ENCODE measurements around the gene COPE.
A peak's percentile ranks its signal among the peaks of the same experiment; 100 is the strongest.

Gene COPE

GRCh38 chr19:18939922-18940768 lies 21.0 kb upstream of the COPE start:
- Histone ChIP-seq H3K79me1 (ENCODE audit: low read depth, low read length) (peaks cover 10% of the 10 kb centered on the region), H3K27ac (replicated peaks; ENCODE audit: low read length) (peak overlapping the region; percentile 70), H2BK15ac (ENCODE audit: low read length) (peak overlapping the region; percentile 99), H2BK5ac (ENCODE audit: low read length) (peak overlapping the region; percentile 93), H3K14ac (ENCODE audit: low read length) (peak overlapping the region; percentile 2), H3K9ac (ENCODE audit: low read depth, low read length, poor library complexity) (peak overlapping the region; percentile 92), H3K4me1 (ENCODE audit: control insufficient read depth in 2 of 2, insufficient read depth in 1 of 2, low read depth in 1 of 2, low read length in 2 of 2) (peaks cover 11 to 12% of the 10 kb centered on the region in 2 donors), H3K23ac (ENCODE audit: low read depth, low read length, poor library complexity) (no peak overlapping the region), H3K18ac (ENCODE audit: low read length) (peak overlapping the region; percentile 100), H3K4ac (ENCODE audit: low read length) (peak overlapping the region; percentile 86), H3K27me3 (ENCODE audit: control insufficient read depth in 3 of 3, insufficient read depth in 3 of 3, low read depth in 1 of 3, low read length in 3 of 3) (no peaks in the 10 kb centered on the region), H2AFZ (ENCODE audit: low read length) (peak overlapping the region; percentile 87), H4K8ac (ENCODE audit: low read depth, low read length) (no peak overlapping the region), H3K4me3 (ENCODE audit: low read length in 2 of 2) (peak overlapping the region; percentile 94 to 97), H3K4me2 (ENCODE audit: insufficient read depth, low read length, poor library complexity, severe bottlenecking) (peak overlapping the region; percentile 61), H3K9me3 (replicated peaks in 1 of 2; ENCODE audit: control insufficient read depth in 2 of 2, insufficient read depth in 1 of 2, low read depth in 1 of 2, low read length in 2 of 2) (no peaks in the 10 kb centered on the region), H2BK12ac (ENCODE audit: low read length) (no peak overlapping the region), H2AK5ac (ENCODE audit: low read depth, low read length) (peak overlapping the region; percentile 97), H3K36me3 (replicated peaks in 1 of 2; ENCODE audit: control insufficient read depth in 2 of 2, insufficient read depth in 2 of 2, low read length in 2 of 2) (peaks cover 10 to 36% of the 10 kb centered on the region in 2 donors), H2BK120ac (ENCODE audit: low read depth, low read length) (peak overlapping the region; percentile 44), H4K91ac (ENCODE audit: low read depth, low read length, poor library complexity) (no peak overlapping the region)
- DNase-seq (ENCODE audit: low spot score), result peak; percentile 80
- WGBS, 2 donors (ENCODE audit: extremely low coverage in 2 of 2, insufficient read length in 2 of 2, insufficient replicate concordance in 1 of 2), result no CpG with 5 or more reads among the region's 47 CpGs

- Histone ChIP-seq H3K23ac (ENCODE audit: low read depth, low read length, poor library complexity) (no peak overlapping the region), H3K4me3 (ENCODE audit: low read length in 2 of 2) (peak overlapping the region in 1 of 2 donors; percentile 97), H2BK12ac (ENCODE audit: low read length) (peak overlapping the region; percentile 94), H3K4ac (ENCODE audit: low read length) (no peak overlapping the region), H2AFZ (ENCODE audit: low read length) (no peak overlapping the region), H3K27me3 (ENCODE audit: control insufficient read depth in 3 of 3, insufficient read depth in 3 of 3, low read depth in 1 of 3, low read length in 3 of 3) (no peaks in the 10 kb centered on the region), H4K91ac (ENCODE audit: low read depth, low read length, poor library complexity) (peak overlapping the region; percentile 85), H3K36me3 (replicated peaks in 1 of 2; ENCODE audit: control insufficient read depth in 2 of 2, insufficient read depth in 2 of 2, low read length in 2 of 2) (peaks cover 14 to 45% of the 10 kb centered on the region in 2 donors), H3K27ac (replicated peaks; ENCODE audit: low read length) (peak overlapping the region; percentile 55), H3K79me1 (ENCODE audit: low read depth, low read length) (peaks cover 10% of the 10 kb centered on the region), H3K4me1 (ENCODE audit: control insufficient read depth in 2 of 2, insufficient read depth in 1 of 2, low read depth in 1 of 2, low read length in 2 of 2) (peaks cover 11 to 12% of the 10 kb centered on the region in 2 donors), H2BK5ac (ENCODE audit: low read length) (peak overlapping the region; percentile 93), H2BK15ac (ENCODE audit: low read length) (peak overlapping the region; percentile 60), H3K18ac (ENCODE audit: low read length) (peak overlapping the region; percentile 97), H3K9me3 (replicated peaks in 1 of 2; ENCODE audit: control insufficient read depth in 2 of 2, insufficient read depth in 1 of 2, low read depth in 1 of 2, low read length in 2 of 2) (no peaks in the 10 kb centered on the region), H3K4me2 (ENCODE audit: insufficient read depth, low read length, poor library complexity, severe bottlenecking) (peak overlapping the region; percentile 61), H3K14ac (ENCODE audit: low read length) (no peak overlapping the region), H2AK5ac (ENCODE audit: low read depth, low read length) (peak overlapping the region; percentile 100), H2BK120ac (ENCODE audit: low read depth, low read length) (peak overlapping the region; percentile 61), H4K8ac (ENCODE audit: low read depth, low read length) (no peak overlapping the region), H3K9ac (ENCODE audit: low read depth, low read length, poor library complexity) (no peak overlapping the region)
- DNase-seq (ENCODE audit: low spot score), result no peak
- WGBS, 2 donors (ENCODE audit: extremely low coverage in 2 of 2, insufficient read length in 2 of 2, insufficient replicate concordance in 1 of 2), result no CpG with 5 or more reads among the region's 3 CpGs
Measured at GRCh38 chr19:18939163-18939562, 20.0 kb upstream of the COPE start.

- H3K14ac ChIP-seq (ENCODE audit: low read length), result peak overlapping the region; percentile 25
- peak overlapping the region; percentile 65 for H3K4me2 ChIP-seq (ENCODE audit: insufficient read depth, low read length, poor library complexity, severe bottlenecking)
- no peak overlapping the region for H3K4me3 ChIP-seq (ENCODE audit: low read length in 2 of 2)
- H2BK120ac ChIP-seq (ENCODE audit: low read depth, low read length), result no peak overlapping the region
- H2BK5ac ChIP-seq (ENCODE audit: low read length), result peak overlapping the region; percentile 7
- no peaks in the 10 kb centered on the region for H3K9me3 ChIP-seq (replicated peaks in 1 of 2; ENCODE audit: control insufficient read depth in 2 of 2, insufficient read depth in 1 of 2, low read depth in 1 of 2, low read length in 2 of 2)
- WGBS, 2 donors (ENCODE audit: extremely low coverage in 2 of 2, insufficient read length in 2 of 2, insufficient replicate concordance in 1 of 2), result no CpG with 5 or more reads among the region's 13 CpGs
- H2BK15ac ChIP-seq (ENCODE audit: low read length), result no peak overlapping the region
- H3K27ac ChIP-seq (replicated peaks; ENCODE audit: low read length), result no peak overlapping the region
- no peak for DNase-seq (ENCODE audit: low spot score)
- peak overlapping the region; percentile 38 for H3K18ac ChIP-seq (ENCODE audit: low read length)
- no peak overlapping the region for H3K23ac ChIP-seq (ENCODE audit: low read depth, low read length, poor library complexity)
- H2BK12ac ChIP-seq (ENCODE audit: low read length), result no peak overlapping the region
- no peaks in the 10 kb centered on the region for H3K27me3 ChIP-seq (ENCODE audit: control insufficient read depth in 3 of 3, insufficient read depth in 3 of 3, low read depth in 1 of 3, low read length in 3 of 3)
- no peak overlapping the region for H3K9ac ChIP-seq (ENCODE audit: low read depth, low read length, poor library complexity)
- H2AK5ac ChIP-seq (ENCODE audit: low read depth, low read length), result no peak overlapping the region
- peaks cover 33 to 81% of the 10 kb centered on the region in 2 donors for H3K36me3 ChIP-seq (replicated peaks in 1 of 2; ENCODE audit: control insufficient read depth in 2 of 2, insufficient read depth in 2 of 2, low read length in 2 of 2)
- no peak overlapping the region for H2AFZ ChIP-seq (ENCODE audit: low read length)
- H4K91ac ChIP-seq (ENCODE audit: low read depth, low read length, poor library complexity), result no peak overlapping the region
- peaks cover 4% of the 10 kb centered on the region for H3K79me1 ChIP-seq (ENCODE audit: low read depth, low read length)
- H3K4ac ChIP-seq (ENCODE audit: low read length), result no peak overlapping the region
- H3K4me1 ChIP-seq (ENCODE audit: control insufficient read depth in 2 of 2, insufficient read depth in 1 of 2, low read depth in 1 of 2, low read length in 2 of 2), result peaks cover 0 to 6% of the 10 kb centered on the region in 2 donors
- H4K8ac ChIP-seq (ENCODE audit: low read depth, low read length), result no peak overlapping the region
Measured at GRCh38 chr19:18933297-18933696, 14.1 kb upstream of the COPE start.

- no CpG with 5 or more reads among the region's 37 CpGs for WGBS, 2 donors (ENCODE audit: extremely low coverage in 2 of 2, insufficient read length in 2 of 2, insufficient replicate concordance in 1 of 2)
- no peak overlapping the region for H4K91ac ChIP-seq (ENCODE audit: low read depth, low read length, poor library complexity)
- no peak overlapping the region for H2BK15ac ChIP-seq (ENCODE audit: low read length)
- no peak overlapping the region for H2AK5ac ChIP-seq (ENCODE audit: low read depth, low read length)
- H3K4ac ChIP-seq (ENCODE audit: low read length), result no peak overlapping the region
- peak overlapping the region; percentile 7 for H2BK5ac ChIP-seq (ENCODE audit: low read length)
- peak overlapping the region in 1 of 2 donors; percentile 74 for H3K4me3 ChIP-seq (ENCODE audit: low read length in 2 of 2)
- H3K23ac ChIP-seq (ENCODE audit: low read depth, low read length, poor library complexity), result peak overlapping the region; percentile 80
- no peak overlapping the region for H4K8ac ChIP-seq (ENCODE audit: low read depth, low read length)
- no peak overlapping the region for H3K14ac ChIP-seq (ENCODE audit: low read length)
- H3K79me1 ChIP-seq (ENCODE audit: low read depth, low read length), result peaks cover 7% of the 10 kb centered on the region
- peaks cover 36 to 81% of the 10 kb centered on the region in 2 donors for H3K36me3 ChIP-seq (replicated peaks in 1 of 2; ENCODE audit: control insufficient read depth in 2 of 2, insufficient read depth in 2 of 2, low read length in 2 of 2)
- peak overlapping the region; percentile 83 for H3K27ac ChIP-seq (replicated peaks; ENCODE audit: low read length)
- H3K9me3 ChIP-seq (replicated peaks in 1 of 2; ENCODE audit: control insufficient read depth in 2 of 2, insufficient read depth in 1 of 2, low read depth in 1 of 2, low read length in 2 of 2), result no peaks in the 10 kb centered on the region
- peak overlapping the region; percentile 85 for H3K18ac ChIP-seq (ENCODE audit: low read length)
- peak overlapping the region; percentile 75 for H3K4me2 ChIP-seq (ENCODE audit: insufficient read depth, low read length, poor library complexity, severe bottlenecking)
- no peak overlapping the region for H2BK120ac ChIP-seq (ENCODE audit: low read depth, low read length)
- DNase-seq (ENCODE audit: low spot score), result peak; percentile 91
- peaks cover 0 to 6% of the 10 kb centered on the region in 2 donors for H3K4me1 ChIP-seq (ENCODE audit: control insufficient read depth in 2 of 2, insufficient read depth in 1 of 2, low read depth in 1 of 2, low read length in 2 of 2)
- no peak overlapping the region for H3K9ac ChIP-seq (ENCODE audit: low read depth, low read length, poor library complexity)
- no peak overlapping the region for H2AFZ ChIP-seq (ENCODE audit: low read length)
- no peak overlapping the region for H2BK12ac ChIP-seq (ENCODE audit: low read length)
- no peaks in the 10 kb centered on the region for H3K27me3 ChIP-seq (ENCODE audit: control insufficient read depth in 3 of 3, insufficient read depth in 3 of 3, low read depth in 1 of 3, low read length in 3 of 3)
Measured at GRCh38 chr19:18932216-18932841, 13.1 kb upstream of the COPE start.

Data from neuronal stem cell (in vitro differentiated cells).